ENCODE measurements around the gene XIRP1.

DNA sequence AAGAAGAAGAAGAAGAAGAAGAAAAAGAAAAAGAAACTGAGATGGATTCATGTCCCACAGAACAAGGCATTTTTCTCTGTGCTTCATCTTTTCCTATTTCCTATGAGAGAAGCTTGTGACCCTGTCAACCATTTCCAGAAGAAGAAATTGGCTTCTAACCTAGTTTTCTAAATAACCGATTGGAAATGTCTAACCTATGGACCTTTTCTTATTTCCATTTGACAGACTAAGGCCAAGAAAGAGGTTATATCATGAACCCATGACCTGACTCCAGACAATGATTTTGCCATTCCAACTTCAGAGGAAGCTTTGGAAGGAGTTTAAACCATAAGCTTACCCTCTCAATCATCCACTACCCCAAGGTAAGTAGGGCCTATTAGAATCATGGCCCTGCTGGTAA lies 22.7 kb downstream of the XIRP1 start:
- TF ChIP-seq POLR2AphosphoS5 (IDR thresholded peaks at IDR 0.05) (no peak), POLR2A (IDR thresholded peaks at IDR 0.05) (no peak)
- TF ChIP-seq, protein P1, sequence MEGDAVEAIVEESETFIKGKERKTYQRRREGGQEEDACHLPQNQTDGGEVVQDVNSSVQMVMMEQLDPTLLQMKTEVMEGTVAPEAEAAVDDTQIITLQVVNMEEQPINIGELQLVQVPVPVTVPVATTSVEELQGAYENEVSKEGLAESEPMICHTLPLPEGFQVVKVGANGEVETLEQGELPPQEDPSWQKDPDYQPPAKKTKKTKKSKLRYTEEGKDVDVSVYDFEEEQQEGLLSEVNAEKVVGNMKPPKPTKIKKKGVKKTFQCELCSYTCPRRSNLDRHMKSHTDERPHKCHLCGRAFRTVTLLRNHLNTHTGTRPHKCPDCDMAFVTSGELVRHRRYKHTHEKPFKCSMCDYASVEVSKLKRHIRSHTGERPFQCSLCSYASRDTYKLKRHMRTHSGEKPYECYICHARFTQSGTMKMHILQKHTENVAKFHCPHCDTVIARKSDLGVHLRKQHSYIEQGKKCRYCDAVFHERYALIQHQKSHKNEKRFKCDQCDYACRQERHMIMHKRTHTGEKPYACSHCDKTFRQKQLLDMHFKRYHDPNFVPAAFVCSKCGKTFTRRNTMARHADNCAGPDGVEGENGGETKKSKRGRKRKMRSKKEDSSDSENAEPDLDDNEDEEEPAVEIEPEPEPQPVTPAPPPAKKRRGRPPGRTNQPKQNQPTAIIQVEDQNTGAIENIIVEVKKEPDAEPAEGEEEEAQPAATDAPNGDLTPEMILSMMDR (IDR thresholded peaks at IDR 0.05), result no peak
